NCI-H82 (cell line): ENCODE results near the gene STRN3.
"Not testable (repeated sequence)": the region's sequence is repeated elsewhere in the genome, so short reads cannot be mapped to it uniquely, and the experiment has no call there.

Experiments used
- DNase-seq: peaks from one replicate; lab custom pipeline; 2025; lab: John Stamatoyannopoulos, UW

Gene STRN3

GRCh38 chr14:31037709-31038221, 11.6 kb upstream of the STRN3 start:
- DNase-seq, result no peak

GRCh38 chr14:31036552-31036951, 10.4 kb upstream of the STRN3 start:
- no peak for DNase-seq

- DNase-seq, result no peak
These were observed 4.3 kb upstream of the STRN3 start for GRCh38 chr14:31030469-31030868.

- DNase-seq, result no peak
These were observed 3.1 kb upstream of the STRN3 start for GRCh38 chr14:31029016-31029970.

DNA sequence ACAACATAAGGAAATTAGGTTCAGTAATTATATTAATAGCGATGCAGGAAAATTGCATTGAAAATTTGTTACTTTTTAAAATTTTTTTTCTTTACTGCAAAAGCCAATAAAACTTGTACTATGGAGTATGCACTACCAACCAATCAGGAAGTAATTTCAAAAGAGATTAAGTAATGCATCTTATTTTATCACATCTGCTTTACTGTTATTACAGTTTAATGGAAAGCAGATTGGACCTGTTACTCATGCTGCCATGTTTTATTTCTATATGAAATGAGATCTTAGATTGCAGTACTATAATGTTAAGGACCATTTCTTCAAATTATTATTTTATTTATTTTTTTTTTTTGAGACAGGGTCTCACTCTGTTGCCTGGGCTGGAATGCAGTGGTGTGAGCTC, 1.7 kb upstream of the STRN3 start:
- DNase-seq, result no peak

DNA sequence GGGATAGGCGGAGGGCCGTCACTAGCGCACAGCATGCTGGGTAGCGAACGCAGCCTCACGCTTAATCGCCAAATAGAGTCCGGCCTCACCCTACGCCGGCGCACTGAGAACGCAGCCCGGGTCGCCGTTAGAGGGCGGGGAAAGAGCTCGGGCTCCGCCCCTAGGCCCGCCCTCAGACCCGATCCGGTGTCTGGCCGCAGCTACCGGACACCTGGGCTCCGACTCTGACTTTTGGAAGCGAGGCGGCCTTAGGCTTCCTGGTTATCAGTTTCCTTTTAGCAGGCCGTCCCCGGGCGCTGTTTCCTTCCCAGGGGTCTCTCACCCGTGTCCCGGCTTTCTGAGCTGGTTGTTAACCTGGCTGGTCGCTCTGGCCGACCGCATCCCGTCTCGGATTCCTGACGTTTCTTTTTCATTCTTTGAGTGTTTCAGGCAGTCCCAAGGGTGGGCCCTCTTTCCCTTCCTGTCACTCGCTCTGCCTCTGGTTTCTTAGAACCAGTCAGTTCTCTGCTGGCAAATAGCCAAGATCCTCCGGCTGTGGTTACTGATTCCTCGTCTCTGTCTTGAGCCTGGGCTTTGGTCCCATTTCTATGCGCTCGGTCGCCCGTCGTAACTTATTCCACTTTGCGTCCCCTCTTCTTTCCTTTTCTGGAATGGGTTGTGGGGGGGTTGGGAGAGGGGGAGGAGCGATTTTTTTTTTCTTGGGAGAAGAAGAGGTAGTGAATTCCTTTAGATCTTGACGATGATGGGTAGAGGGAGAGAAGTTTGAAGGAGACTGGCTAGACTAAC, 464 bp upstream of the STRN3 start:
- peak; percentile 97 for DNase-seq

- DNase-seq, result peak; percentile 50
These were observed 657 bp downstream of the STRN3 start, which contains the start of gene AP4S1 for GRCh38 chr14:31025367-31026076. TSS of gene AP4S1 (plus strand) at chr14:31025649. CDS start at chr14:31066197, 40,548 bp downstream.

- no peak for DNase-seq
These were observed 1.4 kb downstream of the STRN3 start for GRCh38 chr14:31024577-31025366.

DNA sequence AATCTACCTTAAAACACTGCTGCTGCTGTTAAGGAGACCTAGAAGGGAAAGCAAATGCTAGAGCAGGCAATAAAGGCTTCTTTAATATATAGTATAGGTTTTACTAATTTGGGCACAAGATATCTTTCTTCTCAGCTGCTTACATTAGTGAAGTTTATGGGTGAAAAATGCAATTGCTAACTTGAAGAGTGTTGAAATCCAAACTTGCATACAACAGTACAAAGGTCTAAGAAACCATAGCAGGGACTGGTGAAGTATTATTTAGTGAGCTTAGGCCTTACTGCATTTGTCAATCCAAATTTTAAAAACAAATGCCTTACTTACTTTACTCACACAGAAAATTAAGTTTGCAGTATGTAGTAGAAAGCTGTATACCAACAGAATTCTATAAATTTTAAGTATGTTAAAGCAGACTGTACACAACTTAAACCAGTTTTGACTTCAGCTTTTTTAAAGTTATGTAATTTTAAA, 2.1 kb downstream of the STRN3 start:
- DNase-seq, result no peak

- no peak for DNase-seq
These were observed 3.8 kb downstream of the STRN3 start for GRCh38 chr14:31022386-31022785.

DNA sequence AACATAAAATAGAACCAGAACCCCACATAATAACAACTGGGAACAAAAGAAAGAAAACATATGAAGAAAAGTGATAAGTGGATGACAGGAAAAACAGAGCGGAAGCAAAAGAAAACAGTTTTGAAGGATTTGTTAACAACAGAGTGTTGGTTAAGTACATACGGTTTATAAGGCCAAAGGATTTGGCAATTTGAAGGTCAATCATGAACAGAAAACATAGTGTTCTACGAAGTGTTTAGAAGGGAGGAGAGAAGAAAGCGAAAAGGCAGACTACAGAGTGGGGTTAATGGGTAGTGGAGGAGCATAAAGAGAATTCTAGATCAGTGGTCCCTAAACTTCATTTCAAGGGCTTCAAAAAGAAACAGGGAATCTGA, 4.6 kb downstream of the STRN3 start:
- no peak for DNase-seq

- no peak for DNase-seq
These were observed 5.2 kb downstream of the STRN3 start for GRCh38 chr14:31020834-31021575.

GRCh38 chr14:31018057-31018645, 8.0 kb downstream of the STRN3 start:
- DNase-seq, result no peak

DNA sequence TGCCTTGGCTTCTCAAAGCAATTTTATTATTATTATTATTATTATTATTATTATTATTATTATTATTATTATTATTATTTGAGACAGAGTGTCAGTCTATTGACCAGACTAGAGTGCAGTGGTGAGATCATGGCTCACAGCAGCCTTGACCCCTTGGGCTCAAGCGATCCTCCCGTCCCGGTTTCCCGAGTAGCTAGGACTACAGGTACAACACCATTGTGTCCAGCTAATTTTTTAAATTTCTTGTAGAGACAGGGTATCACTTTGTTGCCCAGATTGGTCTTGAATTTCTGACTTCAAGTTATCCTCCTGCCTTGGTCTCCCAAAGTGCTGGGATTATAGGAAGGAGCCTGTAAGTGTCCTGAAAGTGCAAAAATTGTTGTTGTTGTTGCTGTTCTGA, 12.3 kb downstream of the STRN3 start:
- DNase-seq, result no peak

DNA sequence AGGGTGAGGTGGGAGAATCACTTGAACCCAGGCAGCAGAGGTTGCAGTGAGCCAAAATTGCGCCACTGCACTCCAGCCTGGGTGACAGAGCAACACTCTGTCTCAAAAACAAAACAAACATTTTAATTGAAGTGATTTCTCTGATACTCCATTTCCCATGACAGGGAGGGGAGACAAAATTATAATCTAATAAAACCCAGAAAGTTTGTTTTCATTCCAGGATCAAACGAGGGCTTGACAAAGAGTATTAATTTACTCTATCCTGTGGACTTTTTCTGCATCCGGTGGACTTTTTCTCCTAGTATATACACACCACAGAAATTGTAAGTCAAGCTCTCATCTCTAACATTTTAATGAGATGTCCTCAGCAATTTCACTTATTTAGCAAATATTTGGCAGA, 15.2 kb downstream of the STRN3 start:
- DNase-seq, result no peak

- DNase-seq, result no peak
These were observed 16.2 kb downstream of the STRN3 start for GRCh38 chr14:31009836-31010574.

GRCh38 chr14:31006703-31007102, 19.5 kb downstream of the STRN3 start:
- no peak for DNase-seq

- DNase-seq, result not testable (repeated sequence)
These were observed 22.2 kb downstream of the STRN3 start for GRCh38 chr14:31004007-31004406.

GRCh38 chr14:31003284-31003683, 22.9 kb downstream of the STRN3 start:
- no peak for DNase-seq
